HG02642 (cell line): Measurements from ENCODE around the gene MED13.
"Not testable (repeated sequence)": the region's sequence is repeated elsewhere in the genome, so short reads cannot be mapped to it uniquely, and the experiment has no call there.

Source experiments
- ATAC-seq: cut with Tn5 transposase; IDR thresholded peaks from one replicate; pipeline ENCODE4 v1.9.1; 2021; ENCODE audit warnings: mild to moderate bottlenecking; ENCODE audit not compliant: unreplicated experiment, poor library complexity

Gene MED13

GRCh38 chr17:62003141-62003540 lies 61.9 kb downstream of the MED13 start:
- ATAC-seq = not testable (repeated sequence)

GRCh38 chr17:62001105-62001504 lies 64.0 kb downstream of the MED13 start:
- ATAC-seq = no peak

- no peak for ATAC-seq
These were observed 64.9 kb downstream of the MED13 start for GRCh38 chr17:62000186-62000585.

- ATAC-seq = not testable (repeated sequence)
These were observed 66.5 kb downstream of the MED13 start for GRCh38 chr17:61998534-61998933.

DNA sequence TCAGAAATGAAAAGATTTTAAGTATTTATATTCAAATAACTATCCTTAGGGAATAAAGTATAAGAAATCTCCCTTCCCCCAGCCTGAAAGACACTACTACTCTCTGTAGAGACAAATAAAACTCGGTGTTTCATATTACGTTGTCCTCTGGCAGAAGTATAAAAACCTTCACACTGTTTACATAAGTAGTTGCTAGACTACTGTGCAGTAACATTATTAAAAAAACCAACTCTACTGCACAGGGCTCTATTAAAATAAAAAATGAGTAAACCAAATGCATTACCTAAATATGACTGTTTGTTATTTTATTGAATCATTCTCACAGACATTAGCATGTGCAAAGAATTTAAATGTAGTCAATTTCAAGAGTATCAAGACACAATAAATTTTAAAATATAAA lies 67.4 kb downstream of the MED13 start:
- ATAC-seq = no peak

GRCh38 chr17:61996916-61997605 lies 68.0 kb downstream of the MED13 start:
- no peak for ATAC-seq

GRCh38 chr17:61989509-61989908 lies 75.6 kb downstream of the MED13 start:
- ATAC-seq = no peak

DNA sequence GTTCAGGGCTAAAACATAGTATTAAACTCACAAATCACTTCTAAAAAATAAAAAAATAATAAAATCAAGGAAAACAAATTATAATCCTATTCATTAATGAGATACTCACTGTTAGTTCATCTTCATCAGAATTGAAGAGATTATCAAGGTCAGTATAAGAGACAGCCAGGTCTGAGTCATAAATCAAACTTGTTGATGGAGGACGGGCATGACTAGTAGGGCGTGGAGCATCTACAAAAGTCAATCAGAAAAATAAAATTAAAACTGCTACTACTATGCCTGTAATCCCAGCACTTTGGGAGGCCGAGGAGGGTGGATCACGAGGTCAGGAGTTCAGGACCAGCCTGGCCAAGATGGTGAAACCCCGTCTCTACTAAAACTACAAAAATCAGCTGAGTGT lies 78.2 kb downstream of the MED13 start:
- no peak for ATAC-seq

DNA sequence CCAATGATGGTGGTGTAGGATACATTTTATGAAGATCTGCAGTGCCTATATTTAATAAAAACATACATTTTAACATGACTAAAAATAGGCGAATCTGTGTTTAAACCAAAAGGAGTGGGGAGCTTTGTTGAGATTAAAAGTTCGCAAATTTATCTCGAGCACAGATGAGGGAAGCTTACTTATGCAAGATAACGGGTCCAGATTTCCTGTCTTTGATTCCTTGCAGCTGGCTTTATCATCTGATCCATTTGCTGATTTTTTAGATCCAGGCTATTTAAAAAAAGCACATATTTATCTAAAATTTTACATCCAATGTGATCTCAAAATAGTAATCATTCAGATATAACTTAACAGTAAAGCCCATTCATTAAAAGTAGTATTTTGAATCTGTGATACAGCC lies 80.3 kb downstream of the MED13 start:
- no peak for ATAC-seq

- no peak for ATAC-seq
These were observed 83.8 kb downstream of the MED13 start for GRCh38 chr17:61981323-61981722.

- ATAC-seq = no peak
These were observed 84.5 kb downstream of the MED13 start for GRCh38 chr17:61980535-61980934.

DNA sequence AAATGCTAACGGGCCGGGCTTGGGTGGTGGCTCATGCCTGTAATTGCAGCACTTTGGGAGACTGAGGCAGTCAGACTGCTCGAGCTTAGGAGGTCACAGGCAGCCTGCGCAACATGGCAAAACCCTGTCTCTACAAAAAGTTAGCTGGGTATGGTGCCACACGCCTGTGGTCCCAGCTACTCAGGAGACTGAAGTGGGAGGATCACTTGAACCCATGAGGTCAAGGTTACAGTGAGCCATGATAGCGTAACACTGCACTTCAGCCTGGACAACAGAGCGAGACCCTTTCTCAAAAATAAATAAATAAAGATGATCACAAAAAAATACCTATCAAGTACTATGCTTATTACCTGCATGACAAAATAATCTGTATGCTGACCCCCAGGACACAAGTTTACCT lies 91.0 kb downstream of the MED13 start:
- ATAC-seq = no peak

GRCh38 chr17:61972311-61972710 lies 92.8 kb downstream of the MED13 start:
- ATAC-seq = no peak

DNA sequence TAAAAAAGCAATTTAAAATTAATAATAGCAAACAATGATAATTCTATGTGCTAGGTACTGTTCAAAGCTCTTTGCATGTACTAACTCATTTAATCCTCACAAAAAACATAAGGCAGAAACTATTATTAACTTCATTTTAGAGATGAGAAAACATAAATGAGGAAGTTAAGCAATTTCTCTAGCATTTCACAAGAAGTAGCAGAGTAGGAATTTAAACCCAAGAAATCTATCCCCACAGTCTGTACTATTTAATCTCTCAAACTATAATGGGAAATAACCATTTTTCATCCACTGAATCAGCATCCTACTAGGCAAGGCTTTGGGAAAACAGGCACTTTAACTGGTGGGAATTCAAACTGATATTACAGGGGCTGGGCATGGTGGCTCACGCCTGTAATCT lies 95.0 kb downstream of the MED13 start:
- ATAC-seq = no peak

GRCh38 chr17:61968757-61969156 lies 96.3 kb downstream of the MED13 start:
- no peak for ATAC-seq

- no peak for ATAC-seq
These were observed 97.3 kb downstream of the MED13 start for GRCh38 chr17:61967729-61968128.

GRCh38 chr17:61966191-61966590 lies 98.9 kb downstream of the MED13 start:
- ATAC-seq = no peak

DNA sequence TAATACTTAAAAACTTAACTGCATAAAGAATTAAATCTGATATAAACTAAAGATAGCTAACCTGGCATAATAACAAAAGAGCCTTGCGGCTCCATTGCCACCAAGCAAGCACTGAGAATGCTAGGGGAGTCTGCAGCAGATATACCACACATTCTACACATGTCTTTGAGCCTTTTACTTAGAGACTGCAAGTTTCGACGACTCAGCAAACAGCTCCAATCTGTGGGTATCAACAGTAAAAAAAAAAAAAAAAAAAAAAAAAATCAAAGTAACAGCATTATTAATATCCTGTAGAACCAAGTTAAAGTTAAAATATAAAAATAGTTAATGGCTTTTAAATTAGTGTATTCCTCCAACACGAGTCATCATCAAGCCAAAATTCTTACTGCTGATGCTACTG lies 109.5 kb downstream of the MED13 start:
- no peak for ATAC-seq

DNA sequence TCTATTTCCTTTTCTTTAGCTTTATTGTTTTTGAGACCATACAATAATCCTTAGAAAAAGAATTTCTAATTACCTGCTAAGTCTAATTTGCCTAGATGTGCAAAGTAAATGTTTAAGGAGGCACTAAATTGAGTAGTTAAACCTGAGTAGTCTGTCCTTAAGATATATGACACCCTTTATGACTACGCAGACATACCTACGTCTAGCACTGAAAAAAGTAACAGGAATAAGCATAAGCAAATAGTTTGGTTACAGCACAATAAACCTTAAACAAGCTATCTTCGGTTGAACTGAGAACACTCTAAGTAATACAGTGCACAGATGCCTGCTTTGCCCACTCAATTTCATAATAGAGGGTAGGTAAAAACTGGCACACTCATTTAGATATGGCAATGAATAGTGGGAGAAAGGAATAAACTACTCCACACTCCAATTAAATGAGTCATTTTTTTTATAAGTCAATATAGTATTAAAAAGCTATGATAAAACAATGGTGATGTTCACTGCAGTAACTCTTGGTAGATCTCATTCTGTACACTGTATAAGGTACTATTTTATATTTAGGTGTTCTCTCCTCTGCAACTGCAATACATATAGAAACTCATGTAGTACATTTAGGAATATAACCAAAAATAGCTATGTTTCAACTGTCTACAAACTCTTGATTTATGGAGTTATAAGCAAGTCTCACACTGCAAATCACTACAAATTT lies 117.6 kb downstream of the MED13 start:
- ATAC-seq = no peak

DNA sequence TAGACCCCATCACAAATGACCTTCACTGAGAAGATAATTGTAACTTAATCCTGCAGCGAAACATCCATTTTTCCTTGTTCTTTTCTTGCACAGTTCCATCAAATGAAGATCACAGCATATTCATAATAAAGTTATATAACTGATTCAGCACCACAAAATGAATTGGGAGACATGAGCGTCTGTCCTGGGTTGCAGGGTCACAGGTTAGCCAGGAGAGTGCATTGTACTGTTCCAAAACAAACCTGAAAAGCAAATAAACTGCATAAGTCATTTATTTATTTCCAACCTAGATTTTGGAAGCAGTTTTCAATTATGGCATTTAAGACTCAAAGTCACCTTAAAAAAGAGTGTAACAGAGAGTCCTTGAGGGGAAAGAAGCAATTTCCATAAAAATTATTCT lies 118.7 kb downstream of the MED13 start:
- no peak for ATAC-seq

DNA sequence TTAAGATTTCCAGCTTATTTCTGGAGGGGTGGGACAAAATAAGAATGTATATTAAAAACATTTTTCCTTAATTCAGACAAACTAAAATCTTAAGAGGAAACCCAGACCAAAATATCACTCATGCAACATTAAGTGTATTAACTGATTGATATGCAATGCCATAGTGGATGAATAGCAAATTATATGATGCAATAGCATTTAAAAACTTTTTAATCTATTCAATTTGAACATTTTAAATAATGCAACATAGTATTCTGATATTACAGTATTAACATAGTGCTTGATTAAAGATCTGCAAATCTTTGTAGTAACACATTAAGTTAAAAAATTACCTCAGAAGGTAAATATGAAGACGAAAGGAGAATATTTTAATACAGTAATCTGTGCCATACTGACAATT lies 122.0 kb downstream of the MED13 start:
- ATAC-seq = no peak

- no peak for ATAC-seq
These were observed 123.0 kb downstream of the MED13 start for GRCh38 chr17:61942085-61942484.
